OCI-LY7 (cell line): ENCODE data around the gene HAUS6. TPM values are rescaled to one million over a fixed set of nuclear protein-coding genes. Genes with fewer than 3 reads are reported as not detected.

Experiments used
- BruUV-seq: library from RNA; stranded (reverse); fragments of 400-500 nt; replicated peaks from 2 replicates; lab custom pipeline; 2021; lab: Mats Ljungman, UMichigan
- CTCF ChIA-PET: fragments of 300-600 bp; sonication (Branson Sonifier 250); formaldehyde crosslinking; loops from one replicate; lab custom pipeline; 2022; ENCODE audit warnings: antibody characterized with exemption; ENCODE audit not compliant: unreplicated experiment; lab: Charles Lee
- POLR2A ChIA-PET: fragments of 300-600 bp; sonication (Branson Sonifier 250); formaldehyde crosslinking; loops from one replicate; lab custom pipeline; 2022; ENCODE audit warnings: antibody characterized with exemption; lab: Charles Lee
- DNase-seq: peaks from one replicate; pipeline ENCODE4 v3.0.0-alpha.2; 2015; ENCODE audit warnings: low spot score
- H2AFZ ChIP-seq: fragments of 200-600 bp; sonication (generic), shearing (Covaris generic); 2 replicates; pipeline ENCODE4 v1.6.1; 2014; ENCODE audit warnings: mild to moderate bottlenecking, antibody characterized with exemption, low read length, moderate library complexity
- H3K27ac ChIP-seq: fragments of 200-600 bp; sonication (generic); 2 replicates; pipeline ENCODE4 v1.5.1; 2014; ENCODE audit warnings: mixed run types, low read depth, mild to moderate bottlenecking, moderate library complexity, low read length, inconsistent platforms; ENCODE audit not compliant: poor library complexity, severe bottlenecking
- H3K36me3 ChIP-seq: fragments of 200-600 bp; sonication (generic); 2 replicates; pipeline ENCODE4 v1.6.1; 2014; ENCODE audit warnings: mild to moderate bottlenecking, antibody characterized with exemption, low read length, moderate library complexity, mixed read lengths; ENCODE audit not compliant: insufficient read depth
- H3K4me1 ChIP-seq: fragments of 200-600 bp; sonication (generic); 2 replicates; pipeline ENCODE4 v1.5.1; 2014; ENCODE audit warnings: mild to moderate bottlenecking, low read length; ENCODE audit not compliant: insufficient read depth, poor library complexity, severe bottlenecking
- H3K4me2 ChIP-seq: fragments of 200-600 bp; sonication (generic); 2 replicates; pipeline ENCODE4 v1.6.1; 2014; ENCODE audit warnings: mild to moderate bottlenecking, low read length
- H3K4me3 ChIP-seq: fragments of 200-600 bp; sonication (generic); 2 replicates; pipeline ENCODE4 v1.5.1; 2014; ENCODE audit warnings: mild to moderate bottlenecking, low read depth, low read length; ENCODE audit not compliant: poor library complexity, severe bottlenecking
- H3K79me2 ChIP-seq: fragments of 200-600 bp; sonication (generic); 2 replicates; pipeline ENCODE4 v1.6.1; 2016; ENCODE audit warnings: low read depth, mild to moderate bottlenecking, low read length, moderate library complexity, mixed read lengths; ENCODE audit not compliant: insufficient read depth
- H3K9me2 ChIP-seq: fragments of 200-600 bp; sonication (generic); 2 replicates; pipeline ENCODE4 v1.6.1; 2016; ENCODE audit warnings: mild to moderate bottlenecking, low read length, mixed read lengths; ENCODE audit not compliant: insufficient read depth
- H3K9me3 ChIP-seq: fragments of 200-600 bp; sonication (generic); 2 replicates; pipeline ENCODE4 v1.6.1; 2014; ENCODE audit warnings: mild to moderate bottlenecking, mixed run types, low read length, mixed read lengths
- H4K20me1 ChIP-seq: fragments of 200-600 bp; sonication (generic); 2 replicates; pipeline ENCODE4 v1.6.1; 2014; ENCODE audit warnings: mild to moderate bottlenecking, antibody characterized with exemption, low read length, moderate library complexity, mixed read lengths; ENCODE audit not compliant: insufficient read depth
- EZH2phosphoT487 ChIP-seq: fragments of 200-600 bp; sonication (generic); IDR thresholded peaks from 2 replicates; pipeline ENCODE4 v1.6.1; 2018; ENCODE audit warnings: low read depth, borderline replicate concordance, mild to moderate bottlenecking, mixed run types, antibody characterized with exemption, low read length, moderate library complexity, mixed read lengths
- intact Hi-C: fragments of 100-400 bp; cut with micrococcal nuclease; formaldehyde crosslinking; loops from one replicate; pipeline ENCODE4 v1.10.0; 2022; ENCODE audit not compliant: unreplicated experiment
- total RNA-seq, 2 experiments: library from RNA; depleted of rRNA in 1 of 2; stranded (reverse); fragments of >200 nt in 1 of 2; shearing (Covaris generic) in 1 of 2; gene quantifications; 2 replicates each; pipeline ENCODE4 v1.2.3, GENCODE V29; 2014 to 2022
- TF ChIP-seq, protein P1 (sequence below): fragments of 200-600 bp; sonication (generic); conservative IDR thresholded peaks from 2 replicates; pipeline ENCODE4 v1.5.1; 2014; ENCODE audit warnings: mild to moderate bottlenecking, antibody characterized with exemption, low read length, moderate library complexity, mixed read lengths

The HAUS6 gene
- total RNA-seq, 2 experiments from 2014 or later: 25.7 to 31.5 TPM

DNA sequence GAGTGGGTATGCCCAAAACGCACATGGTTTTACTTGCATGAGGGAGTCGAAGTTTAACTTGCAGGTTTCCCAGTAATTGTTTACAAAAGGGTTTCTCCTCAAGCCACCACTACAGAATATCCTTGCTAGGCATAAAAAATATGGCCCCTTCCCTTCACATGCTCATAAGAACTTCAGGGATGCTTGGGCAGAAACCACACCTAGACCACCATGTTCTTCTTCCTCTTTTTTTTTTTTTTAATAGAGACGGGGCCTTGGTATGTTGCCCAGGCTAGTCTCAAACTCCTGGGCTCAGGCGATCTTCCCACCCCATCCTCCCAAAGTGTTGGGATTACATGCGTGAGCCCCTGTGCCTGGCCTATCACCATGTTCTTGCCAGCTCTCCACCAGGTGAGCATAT is 43.2 kb upstream of the HAUS6 start:
- no peak for TF ChIP-seq EZH2phosphoT487
- TF ChIP-seq, protein P1, sequence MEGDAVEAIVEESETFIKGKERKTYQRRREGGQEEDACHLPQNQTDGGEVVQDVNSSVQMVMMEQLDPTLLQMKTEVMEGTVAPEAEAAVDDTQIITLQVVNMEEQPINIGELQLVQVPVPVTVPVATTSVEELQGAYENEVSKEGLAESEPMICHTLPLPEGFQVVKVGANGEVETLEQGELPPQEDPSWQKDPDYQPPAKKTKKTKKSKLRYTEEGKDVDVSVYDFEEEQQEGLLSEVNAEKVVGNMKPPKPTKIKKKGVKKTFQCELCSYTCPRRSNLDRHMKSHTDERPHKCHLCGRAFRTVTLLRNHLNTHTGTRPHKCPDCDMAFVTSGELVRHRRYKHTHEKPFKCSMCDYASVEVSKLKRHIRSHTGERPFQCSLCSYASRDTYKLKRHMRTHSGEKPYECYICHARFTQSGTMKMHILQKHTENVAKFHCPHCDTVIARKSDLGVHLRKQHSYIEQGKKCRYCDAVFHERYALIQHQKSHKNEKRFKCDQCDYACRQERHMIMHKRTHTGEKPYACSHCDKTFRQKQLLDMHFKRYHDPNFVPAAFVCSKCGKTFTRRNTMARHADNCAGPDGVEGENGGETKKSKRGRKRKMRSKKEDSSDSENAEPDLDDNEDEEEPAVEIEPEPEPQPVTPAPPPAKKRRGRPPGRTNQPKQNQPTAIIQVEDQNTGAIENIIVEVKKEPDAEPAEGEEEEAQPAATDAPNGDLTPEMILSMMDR: no peak
- no peaks in the 10 kb centered on the region for H4K20me1 ChIP-seq
- CTCF ChIA-PET: no interaction called here
- H3K9me2 ChIP-seq: no peaks in the 10 kb centered on the region
- no peaks in the 10 kb centered on the region for H3K79me2 ChIP-seq
- POLR2A ChIA-PET: interaction anchor here (0.8 kb wide), 1 partner anchor 8 kb away, joined by 5 read pairs; no protein-coding TSS in a partner anchor
- intact Hi-C loops: no loop called here
- DNase-seq: no peak
- BruUV-seq: no TSS peak
- H3K4me1 ChIP-seq: no peaks in the 10 kb centered on the region
- H2AFZ ChIP-seq: no peak overlapping the region
- no peaks in the 10 kb centered on the region for H3K36me3 ChIP-seq
- no peak overlapping the region for H3K4me3 ChIP-seq
- H3K4me2 ChIP-seq: no peak overlapping the region
- H3K9me3 ChIP-seq: no peaks in the 10 kb centered on the region
- no peak overlapping the region for H3K27ac ChIP-seq

DNA sequence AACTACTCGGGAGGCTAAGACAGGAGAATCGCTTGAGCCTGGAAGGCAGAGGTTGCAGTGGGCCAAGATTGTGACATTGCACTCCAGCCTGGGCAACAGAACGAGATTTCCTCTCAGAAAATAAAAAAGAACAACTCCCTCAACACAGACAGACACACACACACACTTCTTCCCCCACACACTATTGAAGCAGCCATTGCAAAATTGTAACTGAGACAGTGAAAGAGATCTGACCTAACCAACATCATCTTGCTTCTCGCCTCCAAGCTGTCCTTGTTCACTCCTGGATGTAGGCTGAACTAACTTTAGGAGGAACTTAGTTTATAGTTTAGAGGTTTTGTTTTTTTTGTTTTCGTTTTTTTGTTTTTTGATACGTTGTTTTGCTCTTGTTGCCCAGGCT is 37.6 kb upstream of the HAUS6 start:
- Histone ChIP-seq H3K27ac (no peak overlapping the region), H3K9me2 (no peaks in the 10 kb centered on the region), H3K9me3 (no peaks in the 10 kb centered on the region), H3K4me3 (no peak overlapping the region), H3K79me2 (no peaks in the 10 kb centered on the region), H3K4me2 (no peak overlapping the region), H3K36me3 (no peaks in the 10 kb centered on the region), H3K4me1 (peaks cover 16% of the 10 kb centered on the region), H4K20me1 (no peaks in the 10 kb centered on the region), H2AFZ (no peak overlapping the region)
- CTCF ChIA-PET: no interaction called here
- BruUV-seq: no TSS peak
- intact Hi-C loops: no loop called here
- POLR2A ChIA-PET: no interaction called here
- no peak for TF ChIP-seq EZH2phosphoT487
- TF ChIP-seq, protein P1: no peak
- DNase-seq: no peak

DNA sequence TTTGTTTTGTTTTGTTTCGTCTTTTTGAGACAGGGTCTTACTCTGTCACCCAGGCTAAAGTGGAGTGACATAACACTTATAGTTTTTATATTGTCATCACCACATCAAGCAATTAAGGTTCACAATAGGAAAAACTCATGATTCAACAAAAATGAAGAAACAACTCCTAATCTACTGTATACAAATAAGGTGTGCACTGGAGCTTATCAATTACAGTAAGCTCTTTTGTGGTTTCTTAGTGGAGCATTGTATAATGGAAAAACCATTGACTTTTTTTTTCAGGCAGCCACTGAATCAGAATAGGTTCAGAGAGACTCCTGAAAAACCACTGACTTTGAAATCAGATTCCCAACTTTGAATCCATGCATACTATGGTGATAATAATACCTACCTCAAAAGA is 35.4 kb upstream of the HAUS6 start:
- H3K36me3 ChIP-seq: no peaks in the 10 kb centered on the region
- peak overlapping the region; percentile 68; the same call in 1 of the 2 replicates for H2AFZ ChIP-seq
- H3K9me2 ChIP-seq: no peaks in the 10 kb centered on the region
- H3K4me1 ChIP-seq: peaks cover 28% of the 10 kb centered on the region
- H3K27ac ChIP-seq: no peak overlapping the region
- peak overlapping the region; percentile 9 for H3K4me3 ChIP-seq
- TF ChIP-seq, protein P1: no peak
- no peak for TF ChIP-seq EZH2phosphoT487
- CTCF ChIA-PET: interaction anchor here (1.4 kb wide), 1 partner anchor 327 kb away, joined by 3 read pairs; no protein-coding TSS in a partner anchor
- no peaks in the 10 kb centered on the region for H4K20me1 ChIP-seq
- H3K79me2 ChIP-seq: no peaks in the 10 kb centered on the region
- DNase-seq: peak; percentile 45
- no TSS peak for BruUV-seq
- intact Hi-C loops: no loop called here
- peak overlapping the region; percentile 48 for H3K4me2 ChIP-seq
- no peaks in the 10 kb centered on the region for H3K9me3 ChIP-seq
- POLR2A ChIA-PET: interaction anchor here (0.7 to 1.5 kb wide), 6 partner anchors 8 to 245 kb away, joined by 3 to 5 read pairs (median 4); no protein-coding TSS in a partner anchor
